Daoy (cell line): ENCODE data around the gene HBA2. TPM values are rescaled to one million over a fixed set of nuclear protein-coding genes. Genes with fewer than 3 reads are reported as not detected.
"Not testable (repeated sequence)": the region's sequence is repeated elsewhere in the genome, so short reads cannot be mapped to it uniquely, and the experiment has no call there.

ENCODE experiments used
- DNase-seq: peaks from one replicate; pipeline ENCODE4 v3.0.0-alpha.2; 2015; ENCODE audit warnings: low read depth
- total RNA-seq: library from RNA; depleted of rRNA; stranded (reverse); fragments of >200 nt; shearing (Covaris generic); gene quantifications from 2 replicates; pipeline ENCODE4 v1.2.3, GENCODE V29; 2014

HBA2 gene
- total RNA-seq, 1 experiment from 2014 or later = 3.5 TPM

GRCh38 chr16:175011-175949, 2.6 kb downstream of the HBA2 start:
- no peak for DNase-seq

DNA sequence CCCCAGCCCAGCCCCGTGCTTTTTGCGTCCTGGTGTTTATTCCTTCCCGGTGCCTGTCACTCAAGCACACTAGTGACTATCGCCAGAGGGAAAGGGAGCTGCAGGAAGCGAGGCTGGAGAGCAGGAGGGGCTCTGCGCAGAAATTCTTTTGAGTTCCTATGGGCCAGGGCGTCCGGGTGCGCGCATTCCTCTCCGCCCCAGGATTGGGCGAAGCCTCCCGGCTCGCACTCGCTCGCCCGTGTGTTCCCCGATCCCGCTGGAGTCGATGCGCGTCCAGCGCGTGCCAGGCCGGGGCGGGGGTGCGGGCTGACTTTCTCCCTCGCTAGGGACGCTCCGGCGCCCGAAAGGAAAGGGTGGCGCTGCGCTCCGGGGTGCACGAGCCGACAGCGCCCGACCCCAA, 3.3 kb downstream of the HBA2 start:
- not testable (repeated sequence) for DNase-seq

- not testable (repeated sequence) for DNase-seq
Measured at GRCh38 chr16:176477-177382, 4.1 kb downstream of the HBA2 start, which contains the start of gene HBA1. Gene HBA1 (plus strand): TSS chr16:176680. CDS start chr16:176717, 37 bp downstream.

DNA sequence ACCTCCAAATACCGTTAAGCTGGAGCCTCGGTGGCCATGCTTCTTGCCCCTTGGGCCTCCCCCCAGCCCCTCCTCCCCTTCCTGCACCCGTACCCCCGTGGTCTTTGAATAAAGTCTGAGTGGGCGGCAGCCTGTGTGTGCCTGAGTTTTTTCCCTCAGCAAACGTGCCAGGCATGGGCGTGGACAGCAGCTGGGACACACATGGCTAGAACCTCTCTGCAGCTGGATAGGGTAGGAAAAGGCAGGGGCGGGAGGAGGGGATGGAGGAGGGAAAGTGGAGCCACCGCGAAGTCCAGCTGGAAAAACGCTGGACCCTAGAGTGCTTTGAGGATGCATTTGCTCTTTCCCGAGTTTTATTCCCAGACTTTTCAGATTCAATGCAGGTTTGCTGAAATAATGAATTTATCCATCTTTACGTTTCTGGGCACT, 4.7 kb downstream of the HBA2 start:
- no peak for DNase-seq

- no peak for DNase-seq
Measured at GRCh38 chr16:177981-178667, 5.4 kb downstream of the HBA2 start.

DNA sequence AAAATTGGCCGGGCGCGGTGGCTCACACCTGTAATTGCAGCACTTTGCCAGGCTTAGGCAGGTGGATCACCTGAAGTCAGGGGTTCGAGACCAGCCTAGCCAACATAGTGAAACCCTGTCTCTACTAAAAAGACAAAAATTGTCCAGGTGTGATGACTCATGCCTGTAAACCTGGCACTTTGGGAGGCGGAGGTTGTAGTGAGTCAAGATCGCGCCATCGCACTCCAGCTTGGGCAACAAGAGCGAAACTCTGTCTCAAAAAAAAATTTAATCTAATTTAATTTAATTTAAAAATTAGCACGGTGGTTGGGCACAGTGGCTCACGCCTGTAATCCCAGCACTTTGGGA, 6.0 kb downstream of the HBA2 start:
- no peak for DNase-seq

GRCh38 chr16:179211-180092, 6.8 kb downstream of the HBA2 start:
- DNase-seq = no peak

GRCh38 chr16:180101-180675, 7.5 kb downstream of the HBA2 start, which contains the start of gene HBQ1:
Gene HBQ1 (plus strand): TSS chr16:180459. CDS start chr16:180487, 28 bp downstream.
- DNase-seq = peak; percentile 46

- peak; percentile 82 for DNase-seq
Measured at GRCh38 chr16:180681-181564, 8.2 kb downstream of the HBA2 start.

DNA sequence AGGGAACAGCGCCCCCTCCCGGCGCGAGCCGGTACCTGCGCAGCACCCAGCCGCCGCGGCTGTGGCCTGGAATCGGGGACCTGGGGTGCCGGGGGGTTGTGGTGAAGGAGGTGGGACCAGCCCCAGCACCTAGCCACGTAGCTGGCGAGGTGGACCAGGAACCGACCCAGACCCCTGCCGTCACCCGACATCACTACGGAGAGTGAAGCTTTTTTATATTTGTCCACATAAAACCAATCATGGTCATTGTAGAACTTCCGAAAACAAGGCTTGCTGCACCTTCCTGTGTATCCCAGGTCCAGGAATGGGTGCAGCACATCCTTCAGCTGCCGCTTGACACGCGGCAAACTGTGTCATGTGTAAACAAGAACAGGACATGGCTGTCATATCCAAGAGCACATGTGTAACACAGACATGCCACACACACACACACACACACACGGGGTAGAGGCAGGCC, 8.9 kb downstream of the HBA2 start:
- no peak for DNase-seq

DNA sequence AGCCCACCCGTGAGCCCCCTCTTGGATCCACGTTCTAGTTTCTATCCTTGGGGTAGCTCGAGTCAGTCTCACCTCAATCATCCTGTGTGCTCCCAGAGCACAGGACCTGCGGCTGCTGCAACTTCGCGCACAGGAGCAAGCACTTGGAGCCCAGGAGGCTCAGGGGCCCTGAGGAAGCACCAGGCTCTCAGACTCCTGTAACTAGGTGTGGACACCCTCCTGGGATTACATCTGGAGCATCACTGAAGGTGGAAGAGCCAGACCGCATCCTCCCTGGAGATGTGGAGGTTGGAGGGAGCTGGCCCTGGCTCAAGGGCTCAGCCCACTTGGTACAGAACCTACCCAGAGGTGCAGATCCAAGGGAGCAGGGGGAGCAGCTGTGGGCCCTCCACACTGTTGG, 10.3 kb downstream of the HBA2 start:
- no peak for DNase-seq

DNA sequence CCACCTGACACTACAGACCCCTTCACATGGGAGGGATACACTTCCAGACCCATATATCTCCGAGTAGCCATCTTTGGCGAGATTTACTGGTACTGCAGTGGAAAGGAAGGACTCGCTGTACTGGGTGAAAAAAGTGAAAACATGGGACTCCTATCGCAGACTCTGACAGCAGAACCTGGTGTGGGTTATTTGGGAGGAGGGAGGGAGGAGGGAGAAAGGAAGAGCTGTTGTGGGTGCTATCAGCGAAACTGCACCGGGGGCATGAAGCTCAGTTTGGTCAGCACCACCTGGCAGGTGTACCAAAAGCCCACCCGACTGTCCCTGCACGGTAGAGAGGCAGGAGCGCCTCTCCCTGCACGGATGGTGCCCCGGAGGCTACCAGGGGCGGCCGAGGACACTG, 12.5 kb downstream of the HBA2 start:
- no peak for DNase-seq

DNA sequence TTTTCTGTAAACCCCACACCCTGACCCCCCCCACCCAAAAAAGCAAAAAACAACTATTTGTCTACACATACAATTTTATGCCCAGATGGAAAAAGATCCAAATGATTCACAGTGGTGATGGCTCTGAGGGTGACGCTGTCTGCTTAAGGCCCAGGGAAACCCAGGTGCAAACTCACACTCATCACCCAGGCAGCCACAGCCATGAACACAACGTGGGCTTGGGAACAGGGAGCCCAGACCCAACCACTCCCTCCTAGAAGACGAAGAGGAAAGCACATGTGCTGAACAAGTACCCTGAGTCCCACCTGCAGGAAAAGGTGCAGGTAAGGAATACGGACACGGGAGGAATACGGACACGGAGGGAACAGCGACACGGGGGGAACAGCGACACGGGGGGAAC, 13.0 kb downstream of the HBA2 start:
- DNase-seq = no peak

DNA sequence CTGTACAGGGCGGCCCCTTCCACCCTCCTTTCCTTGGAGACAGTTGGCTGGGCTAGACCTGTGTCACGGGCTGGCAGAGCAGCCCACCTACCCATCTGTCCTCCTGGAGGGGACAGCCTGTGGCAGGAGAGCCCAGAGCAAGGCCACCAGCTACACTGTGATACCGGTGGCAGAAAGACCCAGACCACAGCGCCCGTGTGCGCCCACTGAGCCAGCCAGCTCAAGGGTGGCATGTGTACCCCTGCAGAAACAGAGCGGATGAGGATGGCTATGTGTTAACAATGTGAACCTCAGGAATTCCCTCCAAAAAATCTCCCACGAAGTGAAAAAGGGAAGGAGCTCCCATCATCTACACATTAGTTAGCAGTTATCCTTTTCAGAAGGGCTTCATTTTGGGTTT, 14.7 kb downstream of the HBA2 start:
- no peak for DNase-seq

DNA sequence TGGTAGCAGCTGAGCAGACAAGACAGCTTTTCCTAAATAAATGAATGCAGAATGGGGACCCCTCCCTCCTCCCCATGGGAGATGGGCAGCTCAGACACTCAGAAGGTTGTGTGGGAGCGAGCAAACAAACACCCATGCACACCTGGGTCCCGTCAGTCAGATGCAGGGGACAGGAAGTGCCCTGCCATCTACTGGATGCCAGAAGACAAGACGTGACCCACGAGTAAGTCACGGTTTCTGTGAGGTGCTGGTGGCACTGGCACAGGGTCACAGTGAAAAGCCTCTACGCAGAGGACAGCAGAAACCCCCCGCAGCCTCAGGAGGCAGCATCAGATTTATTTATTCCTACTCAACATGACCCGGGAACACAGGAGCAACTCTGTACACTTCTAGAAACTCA, 16.0 kb downstream of the HBA2 start:
- DNase-seq = no peak

- no peak for DNase-seq
Measured at GRCh38 chr16:189604-190186, 17.0 kb downstream of the HBA2 start.

DNA sequence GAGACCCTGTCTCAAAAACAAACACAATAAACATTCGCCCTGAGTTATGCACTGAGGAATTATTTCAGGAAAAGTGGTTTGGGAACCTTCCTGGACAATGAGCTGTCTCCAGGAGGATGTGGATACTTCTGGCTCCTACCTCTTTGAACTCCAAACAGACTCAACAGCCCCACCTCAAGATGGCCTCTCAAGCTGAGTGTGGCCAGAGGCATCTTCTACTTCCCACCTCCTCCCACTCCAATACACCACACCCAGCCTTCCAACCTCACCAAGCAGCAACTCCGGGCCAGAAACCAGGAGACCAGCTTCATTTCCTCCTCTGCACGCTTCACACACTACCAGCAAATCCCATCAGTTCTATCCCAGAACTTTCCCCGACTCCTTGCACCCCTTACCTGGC, 19.2 kb downstream of the HBA2 start:
- DNase-seq = no peak

- DNase-seq = no peak
Measured at GRCh38 chr16:192686-193085, 20.0 kb downstream of the HBA2 start.

DNA sequence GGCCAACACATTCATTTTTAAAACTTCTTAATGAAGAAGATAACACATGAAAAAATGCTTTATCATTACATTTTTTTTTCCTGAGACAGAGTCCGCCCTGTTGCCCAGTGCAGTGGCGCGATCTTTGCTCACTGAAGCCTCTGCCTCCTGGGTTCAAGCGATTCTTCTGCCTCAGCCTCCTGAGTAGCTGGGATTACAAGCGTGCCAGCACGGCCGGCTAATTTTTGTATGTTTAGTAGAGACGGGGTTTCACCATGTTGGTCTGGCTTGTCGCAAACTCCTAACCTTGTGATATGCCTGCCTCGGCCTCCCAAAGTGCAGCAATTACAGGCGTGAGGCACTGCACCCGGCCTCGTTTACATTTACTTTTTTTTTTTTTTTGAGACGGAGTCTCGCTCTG, 20.8 kb downstream of the HBA2 start:
- no peak for DNase-seq
